DOHH2 (cell line): ENCODE results near the gene STIP1.

ENCODE experiments used
- CTCF ChIP-seq: fragments of 200-600 bp; sonication (generic); IDR thresholded peaks from one replicate; pipeline ENCODE4 v1.5.1; 2014; ENCODE audit warnings: antibody characterized with exemption, mild to moderate bottlenecking, low read depth, low read length; ENCODE audit not compliant: poor library complexity, severe bottlenecking
- EZH2phosphoT487 ChIP-seq: fragments of 200-600 bp; sonication (generic); IDR thresholded peaks from 2 replicates; pipeline ENCODE4 v1.6.1; 2017; ENCODE audit warnings: borderline replicate concordance, mild to moderate bottlenecking, antibody characterized with exemption, low read length, moderate library complexity, mixed read lengths

- TF ChIP-seq CTCF (no peak), EZH2phosphoT487 (no peak)
These were observed 19.9 kb upstream of the STIP1 start, which contains the start of gene MACROD1 for GRCh38 chr11:64165842-64166635.
